RWPE2 (cell line): ENCODE data around the gene BPIFB4.

Experiments
- ATAC-seq: fragments of 200-7000 bp; cut with Tn5 transposase; 3 replicates; pipeline ENCODE4 v1.9.1; 2021; ENCODE audit warnings: low read depth
- DNase-seq: peaks from one replicate; pipeline ENCODE4 v3.0.0-alpha.2; 2020; ENCODE audit warnings: low spot score
- H3K27ac ChIP-seq: fragments of 450-650 bp; 2 replicates; pipeline ENCODE4 v1.5.1; 2017; ENCODE audit warnings: mild to moderate bottlenecking; ENCODE audit not compliant: poor library complexity, severe bottlenecking
- H3K27me3 ChIP-seq: fragments of 250-450 bp; sonication (Bioruptor Pico); 2 replicates; pipeline ENCODE4 v1.5.1; 2021; ENCODE audit warnings: mild to moderate bottlenecking, moderate library complexity; ENCODE audit not compliant: insufficient read depth, poor library complexity, severe bottlenecking
- H3K36me3 ChIP-seq: fragments of 250-450 bp; sonication (Bioruptor Pico); 2 replicates; pipeline ENCODE4 v1.5.1; 2020; ENCODE audit warnings: low read depth, mild to moderate bottlenecking, moderate library complexity
- H3K4me1 ChIP-seq: fragments of 250-450 bp; sonication (Bioruptor Pico); 2 replicates; pipeline ENCODE4 v1.5.1; 2021; ENCODE audit warnings: mild to moderate bottlenecking, moderate library complexity; ENCODE audit not compliant: insufficient read depth, poor library complexity, severe bottlenecking
- H3K4me3 ChIP-seq: fragments of 250-450 bp; sonication (Bioruptor Pico); 2 replicates; pipeline ENCODE4 v1.5.1; 2021; ENCODE audit warnings: mild to moderate bottlenecking, moderate library complexity; ENCODE audit not compliant: severe bottlenecking
- H3K9me3 ChIP-seq: fragments of 250-450 bp; sonication (Bioruptor Pico); 2 replicates; pipeline ENCODE4 v1.5.1; 2021; ENCODE audit warnings: mild to moderate bottlenecking, moderate library complexity; ENCODE audit not compliant: severe bottlenecking
- TF ChIP-seq, protein P1 (sequence below): fragments of 450-650 bp; IDR thresholded peaks from one replicate; pipeline ENCODE4 v1.5.1; 2017; ENCODE audit warnings: mild to moderate bottlenecking, moderate library complexity; ENCODE audit not compliant: poor library complexity, severe bottlenecking

The BPIFB4 gene

DNA sequence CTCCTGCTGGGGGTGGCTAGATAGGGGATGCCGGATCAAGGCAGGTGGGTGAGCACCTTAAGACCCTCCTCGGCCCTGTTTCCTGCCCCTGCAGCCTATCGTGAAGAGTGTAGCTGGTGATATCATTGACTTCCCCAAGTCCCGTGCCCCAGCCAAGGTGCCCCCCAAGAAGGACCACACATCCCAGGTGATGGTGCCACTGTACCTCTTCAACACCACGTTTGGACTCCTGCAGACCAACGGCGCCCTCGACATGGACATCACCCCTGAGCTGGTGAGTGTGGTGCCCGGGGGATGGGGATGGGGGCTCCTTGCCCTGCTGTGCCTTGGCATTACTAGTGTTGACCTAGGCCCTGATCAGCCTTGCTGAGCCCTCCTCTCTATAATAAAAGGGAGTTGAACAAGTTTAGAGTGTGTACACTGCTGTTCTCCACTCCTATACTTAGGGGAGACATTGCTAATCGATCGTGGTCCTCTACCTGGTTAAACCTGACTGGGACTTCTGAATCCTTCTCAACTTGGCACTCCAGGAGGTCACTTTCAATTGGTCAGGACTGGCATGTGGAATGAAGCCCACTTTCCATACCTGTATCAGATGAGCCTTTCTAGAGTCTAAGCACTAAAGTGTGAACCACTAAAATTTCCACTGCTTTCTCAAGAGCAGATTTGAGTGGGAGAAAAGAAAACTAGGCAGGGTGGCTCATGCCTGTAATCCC is 14.7 kb upstream of the BPIFB4 start:
- DNase-seq (peak; percentile 84), ATAC-seq (no peak)
- TF ChIP-seq, protein P1, sequence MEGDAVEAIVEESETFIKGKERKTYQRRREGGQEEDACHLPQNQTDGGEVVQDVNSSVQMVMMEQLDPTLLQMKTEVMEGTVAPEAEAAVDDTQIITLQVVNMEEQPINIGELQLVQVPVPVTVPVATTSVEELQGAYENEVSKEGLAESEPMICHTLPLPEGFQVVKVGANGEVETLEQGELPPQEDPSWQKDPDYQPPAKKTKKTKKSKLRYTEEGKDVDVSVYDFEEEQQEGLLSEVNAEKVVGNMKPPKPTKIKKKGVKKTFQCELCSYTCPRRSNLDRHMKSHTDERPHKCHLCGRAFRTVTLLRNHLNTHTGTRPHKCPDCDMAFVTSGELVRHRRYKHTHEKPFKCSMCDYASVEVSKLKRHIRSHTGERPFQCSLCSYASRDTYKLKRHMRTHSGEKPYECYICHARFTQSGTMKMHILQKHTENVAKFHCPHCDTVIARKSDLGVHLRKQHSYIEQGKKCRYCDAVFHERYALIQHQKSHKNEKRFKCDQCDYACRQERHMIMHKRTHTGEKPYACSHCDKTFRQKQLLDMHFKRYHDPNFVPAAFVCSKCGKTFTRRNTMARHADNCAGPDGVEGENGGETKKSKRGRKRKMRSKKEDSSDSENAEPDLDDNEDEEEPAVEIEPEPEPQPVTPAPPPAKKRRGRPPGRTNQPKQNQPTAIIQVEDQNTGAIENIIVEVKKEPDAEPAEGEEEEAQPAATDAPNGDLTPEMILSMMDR: no peak
- H3K27me3 ChIP-seq: no peaks in the 10 kb centered on the region
- no peaks in the 10 kb centered on the region for H3K4me1 ChIP-seq
- H3K9me3 ChIP-seq: no peaks in the 10 kb centered on the region
- no peak overlapping the region for H3K27ac ChIP-seq
- no peak overlapping the region for H3K4me3 ChIP-seq
- H3K36me3 ChIP-seq: no peaks in the 10 kb centered on the region

DNA sequence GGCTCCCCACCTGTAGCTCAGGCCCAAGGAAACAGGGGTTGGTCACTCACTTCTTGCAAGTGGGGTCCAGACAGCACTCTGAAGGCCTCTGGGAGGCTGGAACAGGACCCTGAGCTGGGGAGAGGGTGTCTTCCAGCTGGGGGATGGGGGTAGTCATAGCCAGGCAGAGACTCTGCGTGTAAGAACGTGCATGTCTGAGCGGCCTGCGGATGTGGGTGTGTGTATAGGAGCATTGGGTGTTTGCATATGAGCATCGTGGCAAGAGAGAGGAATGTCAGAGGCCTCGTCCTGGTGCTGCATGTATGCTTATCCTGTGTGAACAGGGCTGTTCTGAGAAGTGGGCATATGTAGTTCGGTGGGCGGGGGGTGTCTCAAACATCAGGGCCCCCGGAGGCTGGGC is 13.7 kb upstream of the BPIFB4 start:
- TF ChIP-seq, protein P1: no peak
- ATAC-seq (peak; percentile 84), DNase-seq (peak; percentile 86)
- Histone ChIP-seq H3K27me3 (no peaks in the 10 kb centered on the region), H3K4me1 (no peaks in the 10 kb centered on the region), H3K9me3 (no peaks in the 10 kb centered on the region), H3K4me3 (no peak overlapping the region), H3K27ac (no peak overlapping the region), H3K36me3 (no peaks in the 10 kb centered on the region)

DNA sequence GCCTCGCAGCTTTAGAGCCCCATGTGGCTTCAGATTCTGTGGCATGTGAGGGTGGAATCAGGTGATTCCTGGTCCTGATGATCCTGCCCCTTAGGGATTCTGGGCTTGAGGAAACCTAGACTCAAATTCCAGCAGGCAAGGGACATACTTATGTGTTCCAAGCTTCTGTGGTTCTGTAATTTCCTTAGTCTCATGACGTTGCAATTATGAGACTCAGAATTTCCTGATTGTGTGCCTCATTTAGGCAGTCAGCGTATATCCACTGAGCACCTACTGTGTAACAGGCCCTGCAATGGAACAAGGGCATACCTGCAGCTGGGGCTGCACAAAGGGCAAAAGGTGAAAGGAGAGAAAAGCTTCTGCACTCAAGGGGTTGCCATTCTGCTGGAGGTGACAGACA is 11.6 kb upstream of the BPIFB4 start:
- no peaks in the 10 kb centered on the region for H3K27me3 ChIP-seq
- no peaks in the 10 kb centered on the region for H3K4me1 ChIP-seq
- DNase-seq (no peak), ATAC-seq (no peak)
- H3K27ac ChIP-seq: no peak overlapping the region
- no peaks in the 10 kb centered on the region for H3K9me3 ChIP-seq
- TF ChIP-seq, protein P1: no peak
- H3K4me3 ChIP-seq: no peak overlapping the region
- no peaks in the 10 kb centered on the region for H3K36me3 ChIP-seq

DNA sequence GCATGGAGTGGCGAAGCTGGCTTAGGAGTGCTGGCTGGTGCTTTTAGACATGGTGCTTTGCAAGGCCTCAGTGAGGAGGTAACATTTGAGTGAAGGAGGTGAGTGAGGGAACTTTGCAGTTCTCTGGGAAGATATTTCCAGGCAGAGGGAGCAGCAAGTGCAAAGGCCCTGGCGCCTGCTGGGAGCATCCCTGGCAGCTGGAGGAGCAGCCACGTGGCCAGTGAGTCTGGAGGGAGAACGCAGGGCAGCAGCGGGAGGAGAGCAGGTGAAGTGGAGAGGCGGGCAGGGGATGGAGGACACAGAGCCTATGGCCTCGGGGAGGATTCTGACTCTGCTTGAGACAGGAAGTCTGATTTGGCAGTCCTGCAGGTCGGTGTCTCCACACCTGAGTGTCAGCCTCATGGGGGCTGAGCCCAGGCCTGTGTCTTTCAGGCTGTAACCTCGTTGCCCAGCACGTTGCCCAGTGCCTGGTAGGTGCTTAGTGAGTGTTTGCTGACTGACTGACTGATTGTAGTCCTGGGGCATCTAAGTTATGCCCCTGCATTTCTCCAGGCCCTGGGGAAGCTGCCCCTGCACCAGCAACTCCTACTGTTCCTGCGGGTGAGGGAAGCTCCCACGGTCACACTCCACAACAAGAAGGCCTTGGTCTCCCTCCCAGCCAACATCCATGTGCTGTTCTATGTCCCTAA is 11.0 kb upstream of the BPIFB4 start:
- Histone ChIP-seq H3K9me3 (no peaks in the 10 kb centered on the region), H3K27ac (no peak overlapping the region), H3K4me1 (no peaks in the 10 kb centered on the region), H3K27me3 (no peaks in the 10 kb centered on the region), H3K36me3 (no peaks in the 10 kb centered on the region), H3K4me3 (no peak overlapping the region)
- peak; percentile 72 for DNase-seq
- TF ChIP-seq, protein P1: no peak
- no peak for ATAC-seq

DNA sequence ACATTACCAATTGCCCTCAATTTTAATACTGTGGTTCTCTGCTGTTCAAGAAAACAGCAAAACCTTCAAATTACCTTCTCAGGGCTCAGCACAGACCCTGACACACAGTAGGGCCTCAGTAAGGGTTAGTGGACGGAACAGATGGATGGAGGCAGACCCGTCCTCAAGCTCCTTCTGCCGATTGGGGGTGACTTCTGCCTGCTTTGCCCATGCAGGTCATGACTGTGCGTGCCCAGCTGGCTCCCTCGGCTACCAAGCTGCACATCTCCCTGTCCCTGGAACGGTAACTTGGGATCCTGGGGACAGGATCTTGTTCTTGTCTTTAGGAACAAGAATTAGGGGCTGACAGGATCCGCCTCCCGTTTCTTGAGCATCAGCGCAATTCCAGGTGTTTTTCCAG is 9.8 kb upstream of the BPIFB4 start:
- Histone ChIP-seq H3K27ac (no peak overlapping the region), H3K27me3 (no peaks in the 10 kb centered on the region), H3K36me3 (no peaks in the 10 kb centered on the region), H3K9me3 (no peaks in the 10 kb centered on the region), H3K4me3 (no peak overlapping the region), H3K4me1 (no peaks in the 10 kb centered on the region)
- ATAC-seq (no peak), DNase-seq (peak; percentile 75)
- TF ChIP-seq, protein P1: no peak
